HG03378 (cell line): Measurements from ENCODE around the gene SSBP3.

Source experiments
- ATAC-seq: cut with Tn5 transposase; IDR thresholded peaks from one replicate; pipeline ENCODE4 v1.9.1; 2021; ENCODE audit warnings: mild to moderate bottlenecking, moderate library complexity; ENCODE audit not compliant: unreplicated experiment

SSBP3 gene

GRCh38 chr1:54272772-54273091, 133.5 kb downstream of the SSBP3 start:
- ATAC-seq: no peak

- ATAC-seq: no peak
These were observed 134.1 kb downstream of the SSBP3 start for GRCh38 chr1:54272134-54272533.

GRCh38 chr1:54271341-54271740, 134.9 kb downstream of the SSBP3 start:
- ATAC-seq: no peak

DNA sequence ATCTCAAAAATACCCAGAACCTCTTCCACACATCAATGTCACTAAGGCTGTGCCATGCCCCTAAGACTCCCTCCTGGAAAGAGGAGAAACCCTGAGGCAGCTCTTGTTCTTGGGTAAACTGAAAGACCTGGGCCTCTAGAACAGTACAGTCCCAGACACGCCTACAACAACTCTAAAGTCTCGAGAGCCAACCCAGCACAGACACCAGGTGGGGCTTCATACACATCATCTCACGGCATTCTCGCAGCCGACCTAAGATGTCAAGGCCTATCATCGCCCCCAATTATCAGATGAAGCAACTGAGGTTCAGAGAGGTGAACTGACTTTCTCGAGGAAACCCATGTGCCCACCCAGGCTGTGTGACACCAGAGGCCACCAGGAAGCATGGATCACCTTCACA, 135.7 kb downstream of the SSBP3 start:
- ATAC-seq: no peak

- no peak for ATAC-seq
These were observed 137.4 kb downstream of the SSBP3 start for GRCh38 chr1:54268762-54269297.

- no peak for ATAC-seq
These were observed 138.1 kb downstream of the SSBP3 start for GRCh38 chr1:54267815-54268761.

- ATAC-seq: no peak
These were observed 139.3 kb downstream of the SSBP3 start for GRCh38 chr1:54266908-54267307.

GRCh38 chr1:54266195-54266594, 140.0 kb downstream of the SSBP3 start:
- no peak for ATAC-seq

- no peak for ATAC-seq
These were observed 140.5 kb downstream of the SSBP3 start for GRCh38 chr1:54265659-54266058.

DNA sequence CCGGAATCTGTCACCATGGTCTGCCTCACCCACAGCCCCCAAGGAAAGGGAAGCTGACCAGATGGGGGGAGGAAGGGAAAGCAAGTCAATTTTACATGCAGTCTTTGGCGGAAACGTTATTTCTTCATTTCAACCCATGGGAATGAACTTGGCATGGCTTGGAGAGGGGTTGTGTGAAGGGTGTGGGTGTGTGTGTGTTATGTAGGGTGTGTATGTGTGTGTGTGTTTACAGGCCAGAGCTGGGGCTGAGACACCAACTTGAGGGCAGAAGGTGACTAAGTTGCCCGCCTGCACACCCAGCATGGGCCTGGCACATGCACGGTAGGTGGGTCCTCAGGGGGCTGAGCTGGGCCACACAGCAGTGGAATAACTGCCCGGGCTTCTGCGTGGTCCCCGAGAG, 141.1 kb downstream of the SSBP3 start:
- ATAC-seq: no peak

GRCh38 chr1:54263601-54264226, 142.5 kb downstream of the SSBP3 start:
- no peak for ATAC-seq

DNA sequence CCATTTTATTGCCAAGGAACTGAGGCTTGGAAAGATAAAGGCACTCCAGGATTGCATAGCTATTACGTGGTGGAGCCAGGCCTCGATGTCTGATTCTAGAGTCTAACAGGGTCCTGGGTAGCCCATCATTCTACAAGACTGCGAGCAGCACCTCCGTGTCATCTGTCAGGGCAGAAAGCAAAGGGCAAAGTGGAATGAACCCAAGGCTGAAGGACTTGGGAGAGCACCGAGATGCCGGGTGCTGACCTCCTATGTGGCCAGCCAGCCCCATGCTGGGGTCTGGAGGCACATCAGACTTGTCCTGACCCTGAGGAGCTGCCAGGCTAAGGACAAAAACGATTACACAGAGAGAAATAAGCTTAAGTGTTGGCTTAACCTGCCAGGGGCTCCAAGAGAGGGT, 143.9 kb downstream of the SSBP3 start:
- no peak for ATAC-seq

DNA sequence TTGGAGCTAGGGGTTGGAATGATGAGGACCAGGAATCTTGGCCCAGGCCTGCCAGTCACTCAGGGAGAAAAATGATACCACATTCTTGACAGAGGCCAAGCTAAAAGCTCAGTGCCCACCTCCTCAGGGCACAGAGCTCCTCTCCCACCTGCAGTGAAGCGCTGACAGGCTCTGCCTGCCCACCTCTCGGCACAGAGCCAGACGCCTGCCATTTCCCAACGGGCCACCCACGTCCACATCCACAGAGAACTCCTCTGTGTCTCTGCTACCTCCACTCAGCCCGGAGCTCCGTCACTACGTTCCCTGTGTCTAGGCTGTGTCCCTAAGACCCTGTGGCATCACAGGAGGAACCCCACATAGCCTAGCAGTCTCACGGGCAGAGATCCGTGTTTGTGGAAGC, 145.4 kb downstream of the SSBP3 start:
- ATAC-seq: no peak

- no peak for ATAC-seq
These were observed 146.6 kb downstream of the SSBP3 start for GRCh38 chr1:54259546-54260140.

GRCh38 chr1:54257876-54258275, 148.3 kb downstream of the SSBP3 start:
- ATAC-seq: no peak

DNA sequence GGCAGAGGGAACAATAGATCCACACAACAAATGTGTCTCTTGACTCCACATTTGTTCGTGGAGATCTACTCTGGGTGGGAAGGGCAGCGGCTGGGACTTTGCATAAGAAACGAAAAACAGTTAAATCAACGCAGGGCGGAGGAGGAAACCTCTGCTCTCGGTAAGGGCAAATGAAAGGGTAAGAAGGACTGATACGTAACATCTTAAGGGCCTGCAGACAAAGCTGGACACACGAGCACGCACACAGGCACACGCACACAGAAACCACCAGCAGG, 148.9 kb downstream of the SSBP3 start:
- no peak for ATAC-seq

GRCh38 chr1:54256522-54257345, 149.5 kb downstream of the SSBP3 start:
- ATAC-seq: no peak

DNA sequence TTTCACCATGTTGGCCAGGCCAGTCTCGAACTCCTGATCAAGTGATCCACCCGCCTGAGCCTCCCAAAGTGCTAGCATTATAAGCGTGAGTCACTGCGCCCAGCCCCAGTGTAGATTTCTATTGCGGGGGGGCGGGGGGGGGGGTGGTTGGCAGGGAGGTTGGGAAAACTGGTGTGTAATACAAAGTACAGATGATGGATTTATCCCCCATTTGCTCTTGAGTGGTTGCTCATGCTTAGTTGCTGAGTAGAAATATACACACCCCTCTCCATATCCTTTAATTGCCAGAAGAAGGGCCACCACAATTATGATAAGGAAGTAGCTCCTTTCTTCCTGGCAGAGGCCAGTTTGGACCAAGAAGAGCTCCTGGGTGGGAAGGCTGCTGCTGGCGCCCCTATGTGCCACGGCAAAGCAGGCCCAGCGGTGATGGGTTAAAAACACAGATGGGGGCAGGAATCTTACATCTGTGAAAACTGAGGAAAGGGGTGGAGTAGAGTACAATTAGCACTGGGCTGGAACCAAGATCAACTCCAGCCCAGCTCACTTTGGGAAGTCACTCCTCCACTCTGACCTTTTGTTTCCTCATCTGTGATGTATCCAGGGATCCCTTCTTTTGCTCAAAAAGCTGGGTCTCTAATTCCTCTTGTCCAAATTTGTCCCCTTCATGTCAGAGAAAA, 151.0 kb downstream of the SSBP3 start:
- no peak for ATAC-seq

DNA sequence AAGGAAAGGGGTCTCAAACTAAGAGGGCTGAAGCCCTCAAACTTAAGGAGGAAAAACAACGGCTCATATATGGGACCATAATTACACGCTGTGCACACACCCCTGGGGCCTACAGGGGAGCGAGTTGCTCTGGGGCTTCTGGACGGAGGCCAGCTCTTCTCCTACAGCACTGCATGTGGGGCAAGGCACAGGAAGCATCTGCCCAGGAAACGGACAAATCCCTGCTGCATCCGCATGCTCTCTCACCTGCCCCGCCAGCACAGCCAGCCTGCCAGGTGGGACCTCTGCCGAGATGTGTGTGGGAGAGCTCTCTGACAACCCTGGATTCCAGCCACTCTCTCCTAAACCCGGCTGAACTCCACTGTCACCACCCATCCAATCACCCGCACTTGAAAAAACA, 152.1 kb downstream of the SSBP3 start:
- ATAC-seq: no peak

- ATAC-seq: no peak
These were observed 152.7 kb downstream of the SSBP3 start for GRCh38 chr1:54253480-54253879.
